Right forelimb (tissue), 1 donor: ENCODE data around the gene TGDS.
A peak's percentile ranks its signal among the peaks of the same experiment; 100 is the strongest.
"Not testable (repeated sequence)": the region's sequence is repeated elsewhere in the genome, so short reads cannot be mapped to it uniquely, and the experiment has no call there.

Experiments
- DNase-seq: peaks from one replicate; pipeline ENCODE4 v3.0.0-alpha.2; 2018

The TGDS gene

GRCh38 chr13:94549232-94550061 lies 46.5 kb downstream of the TGDS start:
- DNase-seq, result peak; percentile 96

GRCh38 chr13:94548821-94549231 lies 47.1 kb downstream of the TGDS start:
- DNase-seq, result peak; percentile 80

GRCh38 chr13:94548382-94548781 lies 47.6 kb downstream of the TGDS start:
- no peak for DNase-seq

- no peak for DNase-seq
Measured at GRCh38 chr13:94546061-94546839, 49.7 kb downstream of the TGDS start.

GRCh38 chr13:94544922-94545321 lies 51.0 kb downstream of the TGDS start:
- DNase-seq, result no peak

GRCh38 chr13:94542917-94543316 lies 53.0 kb downstream of the TGDS start:
- no peak for DNase-seq

- no peak for DNase-seq
Measured at GRCh38 chr13:94537740-94538630, 58.0 kb downstream of the TGDS start.

GRCh38 chr13:94535775-94536174 lies 60.2 kb downstream of the TGDS start:
- no peak for DNase-seq

- no peak for DNase-seq
Measured at GRCh38 chr13:94535231-94535630, 60.7 kb downstream of the TGDS start.

- no peak for DNase-seq
Measured at GRCh38 chr13:94534166-94534565, 61.8 kb downstream of the TGDS start.

- DNase-seq, result not testable (repeated sequence)
Measured at GRCh38 chr13:94532278-94532677, 63.7 kb downstream of the TGDS start.

- not testable (repeated sequence) for DNase-seq
Measured at GRCh38 chr13:94526956-94527355, 69.0 kb downstream of the TGDS start.

- no peak for DNase-seq
Measured at GRCh38 chr13:94525781-94526180, 70.2 kb downstream of the TGDS start.

GRCh38 chr13:94524407-94524806 lies 71.5 kb downstream of the TGDS start:
- no peak for DNase-seq
